IPS-NIHi7 (cell line): ENCODE results near the gene ANGPTL8.
A peak's percentile ranks its signal among the peaks of the same experiment; 100 is the strongest.

Experiments
- DNase-seq: peaks from one replicate; pipeline ENCODE4 v3.0.0; 2012; ENCODE audit warnings: mixed read lengths; ENCODE audit errors: extremely low spot score

ANGPTL8 gene

DNA sequence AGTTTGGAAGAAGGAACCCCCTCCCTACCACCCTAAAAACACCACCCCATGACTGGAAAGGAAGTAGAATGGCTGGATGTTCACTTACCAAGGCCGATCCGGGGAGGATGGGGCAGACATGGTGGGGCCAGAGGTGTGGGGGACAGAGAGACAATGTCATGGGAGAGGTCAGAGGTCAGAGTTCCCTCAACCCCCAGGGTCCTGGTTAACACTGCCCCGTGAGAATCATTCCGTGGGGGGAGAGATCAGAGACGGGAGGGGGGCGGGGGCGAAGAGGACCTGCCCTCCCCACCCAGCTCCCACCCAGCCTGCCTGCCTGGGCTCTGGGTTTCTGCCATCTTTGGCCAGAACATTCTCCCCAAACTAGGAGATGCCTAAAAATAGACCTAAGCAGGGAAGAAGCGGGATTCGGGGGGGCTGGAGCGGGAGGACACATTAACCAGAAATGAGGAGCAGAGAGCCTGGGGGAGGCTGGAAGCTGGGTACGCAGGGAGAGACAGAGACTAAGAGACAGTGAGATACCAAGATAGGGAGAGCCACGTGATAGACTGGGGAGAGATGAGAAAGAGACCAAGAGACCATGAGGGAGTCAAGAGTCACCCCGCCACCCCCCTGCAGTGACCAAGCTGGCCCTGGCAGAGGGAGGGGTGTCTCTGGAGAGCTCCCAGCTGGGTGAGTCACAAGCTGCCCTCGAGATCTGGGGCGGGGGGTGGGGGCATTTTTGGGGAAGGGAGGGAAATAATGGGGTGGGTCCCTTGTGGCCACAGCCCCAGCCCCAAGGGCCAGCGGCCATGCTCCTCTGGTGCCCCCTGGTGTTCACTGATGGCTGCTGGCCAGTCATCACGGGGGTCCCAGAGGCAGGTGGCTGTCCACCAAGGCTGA is 36.0 kb upstream of the ANGPTL8 start:
- DNase-seq = peak; percentile 98

DNA sequence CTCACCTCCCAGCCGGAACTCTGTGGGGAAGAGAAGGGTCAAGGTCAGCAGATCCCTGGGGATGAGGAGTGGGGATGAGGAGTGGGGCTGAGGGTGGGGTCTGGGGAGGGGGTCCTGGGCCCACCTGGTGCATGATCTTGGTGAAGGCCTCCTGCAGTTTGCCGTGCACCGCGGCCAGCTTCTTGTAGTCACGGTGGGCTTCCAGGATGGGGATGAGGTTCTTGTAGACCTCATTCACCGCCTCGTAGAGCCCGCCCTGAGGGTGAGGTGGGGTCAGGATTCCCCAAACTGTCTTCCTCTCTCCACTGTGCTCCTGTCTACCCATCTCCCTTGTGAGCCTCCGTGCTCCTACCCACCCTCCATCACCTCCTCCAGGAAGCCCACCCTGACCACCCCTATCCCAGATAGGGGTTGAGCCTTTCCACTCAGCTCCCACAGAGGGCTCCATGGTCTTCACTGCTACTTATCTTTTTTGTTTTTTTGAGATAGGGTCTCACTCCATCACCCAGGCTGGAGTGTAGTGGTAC is 35.3 kb upstream of the ANGPTL8 start:
- no peak for DNase-seq

- no peak for DNase-seq
These were observed 34.5 kb upstream of the ANGPTL8 start for GRCh38 chr19:11204943-11205349.

DNA sequence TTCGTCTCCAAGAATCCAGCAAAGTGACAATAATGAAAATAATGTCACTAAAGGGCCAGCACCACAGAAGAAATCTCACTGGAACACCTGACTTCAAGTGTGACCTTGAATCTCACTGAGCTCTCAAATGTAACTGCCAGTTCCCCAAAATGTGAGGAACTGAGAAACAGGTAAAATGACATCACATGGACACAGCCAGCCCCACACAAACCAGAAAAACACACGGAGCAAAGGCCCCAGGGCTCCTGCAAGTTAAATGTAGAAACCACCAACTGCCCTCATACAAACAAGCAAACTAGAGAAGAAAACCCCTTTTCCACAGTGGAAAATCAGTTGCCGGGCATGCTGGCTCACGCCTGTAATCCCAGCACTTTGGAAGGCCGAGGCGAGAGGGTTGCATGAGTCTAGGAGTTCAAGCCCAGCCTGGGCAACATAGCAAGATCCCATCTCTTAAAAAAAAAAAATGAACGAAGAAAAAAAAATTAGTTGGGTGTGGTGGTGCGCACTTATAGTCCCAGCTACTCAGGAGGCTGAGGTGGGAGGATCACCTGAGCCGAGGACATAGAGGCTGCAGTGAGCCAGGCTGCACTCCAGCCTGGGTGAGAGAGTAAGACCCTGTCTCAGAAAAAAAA is 33.4 kb upstream of the ANGPTL8 start:
- DNase-seq = no peak

- DNase-seq = no peak
These were observed 30.6 kb upstream of the ANGPTL8 start for GRCh38 chr19:11208561-11209471.

- DNase-seq = no peak
These were observed 29.4 kb upstream of the ANGPTL8 start for GRCh38 chr19:11209839-11210655.

DNA sequence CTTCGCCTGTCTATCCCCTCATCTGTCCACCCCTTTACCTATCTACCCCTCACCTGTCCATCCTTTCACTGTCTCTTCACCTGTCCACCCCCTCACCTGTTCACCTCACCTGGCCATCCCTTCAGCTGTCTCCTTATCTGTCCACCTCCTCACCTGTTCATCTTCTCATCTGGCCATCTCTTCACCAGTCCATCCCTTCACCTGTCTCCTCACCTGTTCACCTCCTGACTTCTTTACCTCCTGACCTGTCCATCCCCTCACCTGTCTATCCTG is 28.8 kb upstream of the ANGPTL8 start:
- DNase-seq = no peak

DNA sequence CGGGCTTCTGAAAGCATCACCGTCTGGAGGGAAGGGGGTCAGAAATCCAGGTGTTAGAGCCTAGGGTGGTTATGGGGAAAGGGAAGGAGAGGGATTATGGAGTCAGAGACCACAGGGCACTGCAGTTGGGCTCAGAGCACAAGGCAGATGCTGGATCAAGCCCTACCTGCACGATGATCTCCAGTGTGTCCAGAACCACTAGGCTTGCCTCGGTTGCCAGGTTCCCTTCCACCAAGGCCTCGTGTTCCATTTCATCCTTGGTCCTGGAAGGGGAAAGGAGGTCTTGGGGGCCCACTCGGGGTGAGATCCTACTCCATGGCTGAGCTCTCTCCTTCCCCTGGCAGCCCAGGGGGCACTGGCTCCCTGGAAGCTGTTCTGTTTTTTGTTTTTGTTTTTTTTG is 25.0 kb upstream of the ANGPTL8 start:
- DNase-seq = no peak

- no peak for DNase-seq
These were observed 18.3 kb upstream of the ANGPTL8 start for GRCh38 chr19:11221082-11221598.

DNA sequence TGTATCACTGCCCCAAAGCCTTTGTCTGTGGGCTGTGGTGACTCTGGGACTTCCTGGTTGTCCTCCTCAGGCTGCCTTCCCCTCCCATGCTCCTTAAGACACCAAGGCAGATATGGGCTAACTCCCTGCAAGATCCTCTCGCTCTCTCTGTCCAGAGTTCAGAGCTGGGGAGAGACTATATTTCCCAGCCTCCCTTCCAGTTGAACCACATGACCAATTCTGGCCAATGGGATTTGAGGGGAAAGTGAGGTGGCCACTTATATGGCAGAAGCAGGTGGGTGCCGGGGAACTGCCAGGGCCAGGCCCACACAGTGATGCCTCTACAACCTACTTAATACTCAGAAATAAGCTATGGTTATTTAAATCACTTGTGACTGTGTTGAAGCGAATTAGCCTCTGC is 16.2 kb upstream of the ANGPTL8 start:
- no peak for DNase-seq

DNA sequence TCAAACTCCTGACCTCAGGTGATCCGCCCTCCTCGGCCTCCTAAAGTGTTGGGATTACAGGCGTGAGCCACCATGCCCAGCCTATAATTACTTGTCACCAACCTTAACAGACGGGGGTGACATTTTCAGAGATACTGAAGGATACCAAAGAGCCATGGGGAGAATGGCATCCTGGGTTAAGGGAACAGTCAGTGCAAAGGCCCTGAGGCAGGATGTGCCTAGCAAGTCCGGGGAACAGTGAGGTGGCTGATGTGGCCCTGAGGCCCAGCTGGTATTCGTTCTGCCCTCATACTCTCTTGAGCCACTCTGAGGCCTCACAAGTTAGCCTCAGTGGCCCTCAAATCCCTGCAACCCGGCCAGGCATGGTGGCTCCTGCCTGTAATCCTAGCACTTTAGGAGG is 15.0 kb upstream of the ANGPTL8 start:
- DNase-seq = no peak

DNA sequence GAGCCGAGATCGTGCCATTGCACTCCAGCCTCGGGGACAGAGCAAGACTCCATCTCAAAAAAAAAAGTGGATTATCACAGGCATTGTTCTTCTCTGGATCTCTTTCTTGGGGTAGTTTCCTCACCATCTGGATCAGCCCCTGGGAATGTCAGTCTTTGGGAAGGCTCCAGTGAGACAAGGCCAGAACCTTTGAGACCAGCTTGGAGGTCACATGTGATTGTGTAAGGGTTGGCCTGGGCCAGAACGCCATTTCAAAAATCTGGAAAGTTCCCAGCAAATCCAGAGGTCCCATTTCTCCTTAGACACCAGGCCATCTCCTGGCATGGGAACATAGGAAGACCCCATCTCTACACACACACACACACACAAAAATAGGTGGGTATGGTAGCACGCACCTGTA is 14.2 kb upstream of the ANGPTL8 start:
- no peak for DNase-seq

GRCh38 chr19:11225815-11226214 is 13.6 kb upstream of the ANGPTL8 start:
- DNase-seq = no peak

DNA sequence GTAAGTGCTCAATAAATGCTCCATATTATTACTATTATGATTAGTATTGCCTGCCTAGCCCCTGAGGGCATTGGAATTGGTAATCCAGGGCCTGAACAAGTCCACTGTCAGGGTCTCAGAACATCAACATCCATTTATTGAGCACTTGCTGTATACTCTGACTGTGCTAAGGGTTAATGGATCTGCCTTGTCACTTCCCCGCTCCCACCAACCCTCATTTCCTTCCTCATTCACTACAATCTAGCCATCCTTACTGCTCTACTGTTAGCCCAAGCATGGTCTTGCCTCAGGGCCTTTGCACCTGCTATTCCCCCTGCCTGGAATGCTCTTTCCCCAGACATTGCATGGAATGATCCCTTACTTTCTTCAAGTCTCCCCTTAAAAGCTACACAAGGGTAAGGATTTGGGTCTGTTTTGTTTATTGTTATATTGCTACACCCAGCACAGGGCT is 12.7 kb upstream of the ANGPTL8 start:
- DNase-seq = no peak

- peak; percentile 96 for DNase-seq
These were observed 12.1 kb upstream of the ANGPTL8 start for GRCh38 chr19:11227195-11227886.

DNA sequence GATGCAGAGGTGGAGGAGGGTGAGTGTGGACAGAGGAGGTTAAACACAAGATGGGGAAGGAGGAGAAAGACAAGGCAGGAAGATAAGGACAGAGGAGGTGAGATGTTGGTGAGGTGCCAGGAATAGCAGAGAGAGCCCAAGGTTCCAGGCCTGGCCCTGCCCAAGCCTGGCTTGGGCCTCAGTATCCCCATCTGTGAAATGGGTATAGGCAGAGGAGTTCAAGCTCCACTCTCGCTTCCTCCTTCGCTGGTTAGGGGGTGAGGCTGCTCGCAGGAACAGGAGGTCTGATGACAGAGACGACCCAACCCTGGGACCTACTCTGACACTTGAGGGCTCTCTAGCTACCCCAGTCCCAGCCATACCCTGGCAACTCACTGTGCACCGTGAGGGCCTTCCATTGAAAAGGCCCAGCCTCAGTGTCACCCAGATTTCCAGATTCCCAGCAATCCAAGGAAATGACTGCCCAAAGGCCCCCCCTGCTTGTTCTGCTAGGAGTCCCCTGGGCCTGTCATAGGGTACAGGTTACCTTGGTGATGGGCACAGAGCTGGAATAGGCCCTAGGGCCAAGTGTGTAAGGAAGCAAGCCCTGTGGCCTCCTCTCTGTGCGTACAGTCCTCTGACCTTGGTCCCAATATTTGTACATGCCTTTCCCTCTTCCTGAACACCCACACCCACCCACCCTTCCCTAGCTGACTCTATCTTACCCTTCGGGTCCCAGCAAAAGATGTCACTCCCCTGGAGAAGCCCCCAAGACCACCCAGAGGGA is 8.6 kb upstream of the ANGPTL8 start:
- DNase-seq = no peak

DNA sequence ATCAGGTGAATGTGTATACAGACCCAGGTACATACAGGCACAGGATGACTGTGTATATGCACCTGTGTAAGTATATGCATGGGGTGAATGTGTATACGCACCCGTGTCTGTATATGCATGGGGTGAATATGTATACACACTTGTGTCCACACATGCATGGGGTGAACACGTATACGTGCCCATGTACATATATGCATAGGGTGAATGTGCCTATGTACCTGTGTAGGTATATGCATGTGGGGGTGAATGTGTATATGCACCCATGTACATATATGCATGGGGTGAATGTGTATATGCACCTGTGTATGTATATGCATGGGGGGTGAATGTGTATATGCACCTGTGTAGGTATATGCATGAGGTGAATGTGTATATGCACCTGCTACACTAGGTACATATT is 6.9 kb upstream of the ANGPTL8 start:
- no peak for DNase-seq

DNA sequence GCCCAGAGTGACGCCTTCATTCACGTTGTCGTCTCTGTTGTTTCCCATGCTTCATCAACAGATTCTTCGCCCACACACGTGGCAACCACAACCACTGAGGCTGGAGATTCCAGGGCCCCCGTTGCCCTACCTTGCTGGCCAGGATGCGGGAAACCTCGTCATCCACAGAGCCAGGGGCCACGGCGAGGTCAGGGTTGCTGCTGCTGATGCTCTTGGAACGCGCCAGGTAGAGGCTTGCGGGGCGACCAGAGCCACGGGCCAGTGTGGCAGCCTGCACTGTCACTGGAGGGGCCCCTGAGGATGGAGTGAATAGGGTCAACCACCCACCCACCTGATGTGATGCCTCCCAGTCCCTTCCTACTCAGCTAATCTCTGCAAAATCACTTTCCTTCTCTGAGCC is 6.3 kb upstream of the ANGPTL8 start:
- DNase-seq = no peak

DNA sequence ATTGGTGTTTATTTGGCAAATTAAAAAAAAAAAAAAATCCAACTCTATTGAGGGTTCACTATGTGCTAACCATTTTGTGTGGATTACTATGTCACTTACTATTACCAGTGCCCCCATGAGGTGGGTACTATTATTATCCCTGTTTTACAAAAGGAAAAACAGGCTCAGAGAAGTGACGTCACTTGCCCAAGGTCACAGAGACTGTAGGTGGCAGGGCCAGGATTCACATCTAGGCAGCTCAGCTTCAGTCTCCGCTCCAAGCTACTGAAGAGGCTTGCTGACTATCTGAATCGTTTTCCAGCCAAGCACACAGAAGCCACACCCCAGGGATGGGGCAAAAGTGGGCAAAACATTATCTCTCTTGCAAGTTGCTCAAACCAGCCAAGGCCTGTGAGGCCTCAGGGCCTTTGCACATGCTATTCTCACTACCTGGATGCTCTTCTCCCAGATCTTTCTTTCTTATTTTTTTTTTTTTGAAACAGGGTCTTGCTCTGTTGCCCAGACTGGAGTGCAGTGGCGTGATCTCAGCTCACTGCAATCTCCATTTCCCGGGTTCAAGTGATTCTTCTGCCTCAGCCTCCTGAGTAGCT is 4.8 kb upstream of the ANGPTL8 start:
- no peak for DNase-seq
